GM12878 (cell line): Measurements from ENCODE around the gene LLCFC1.

ENCODE experiments used
- CTCF ChIP-seq, 3 experiments: IDR thresholded peaks in 2 of 3; conservative IDR thresholded peaks in 1 of 3; 2 replicates each; pipeline ENCODE4 v1.5.1; 2011; ENCODE audit warnings: low read depth in 3 of 3, low read length in 3 of 3, mild to moderate bottlenecking in 3 of 3, control low read depth in 2 of 3, moderate library complexity in 2 of 3, inconsistent platforms in 1 of 3, mixed read lengths in 1 of 3; ENCODE audit not compliant: control insufficient read depth in 2 of 3, insufficient read depth in 1 of 3; ENCODE audit errors: extremely low read depth in 1 of 3
- IRF5 ChIP-seq: fragments of 450-650 bp; IDR thresholded peaks from 2 replicates; pipeline ENCODE4 v1.6.1; 2017; ENCODE audit warnings: borderline replicate concordance
- MAX ChIP-seq: IDR thresholded peaks from 2 replicates; pipeline ENCODE4 v1.6.1; 2012; ENCODE audit warnings: low read depth, low read length, improper control_type of control experiment
- NR2C1 ChIP-seq: fragments of 450-650 bp; IDR thresholded peaks from 2 replicates; pipeline ENCODE4 v1.6.1; 2017; ENCODE audit warnings: antibody characterized with exemption, mild to moderate bottlenecking, moderate library complexity
- POLR2A ChIP-seq: IDR thresholded peaks from 2 replicates; pipeline ENCODE4 v1.6.1; 2011; ENCODE audit warnings: low read depth, mild to moderate bottlenecking, low read length
- TBL1XR1 ChIP-seq: IDR thresholded peaks from 2 replicates; pipeline ENCODE4 v1.6.1; 2012; ENCODE audit warnings: low read depth, low read length, improper control_type of control experiment

GRCh38 chr7:142956951-142957623 is 17.8 kb downstream of the LLCFC1 start:
- no peak for TF ChIP-seq CTCF (IDR thresholded peaks at IDR 0.05 in 2 of 3, conservative IDR thresholded peaks at IDR 0.05 in 1 of 3; ENCODE audit: control insufficient read depth in 2 of 3, extremely low read depth in 1 of 3, insufficient read depth in 1 of 3, low read depth in 3 of 3, low read length in 3 of 3)
- TF ChIP-seq TBL1XR1: no peak
- no peak for TF ChIP-seq MAX
- TF ChIP-seq IRF5: no peak
- no peak for TF ChIP-seq POLR2A
- no peak for TF ChIP-seq NR2C1
